ENCODE measurements around the gene IQCM. TPM values are rescaled to one million over a fixed set of nuclear protein-coding genes. Genes with fewer than 3 reads are reported as not detected.

The IQCM gene
- not detected for total RNA-seq

GRCh38 chr4:149815743-149816142, at the start of gene IQCM:
TSS of gene IQCM (minus strand) at chr4:149815843. CDS start at chr4:149742691, 73,152 bp downstream.
- Histone ChIP-seq H3K4me3 (replicated peaks in 1 of 3) (no peak within 1 kb of the TSS), H3K27me3 (no peaks in the 10 kb centered on the region), H3K9me3 (no peaks in the 10 kb centered on the region), H3K36me3 (no peaks in the 10 kb centered on the region), H3K27ac (no peak within 1 kb of the TSS), H3K4me1 (no peaks in the 10 kb centered on the region)
- TF ChIP-seq POLR2A (IDR thresholded peaks at IDR 0.05), result no peak
- TF ChIP-seq CTCF (IDR thresholded peaks at IDR 0.05), result no peak
- DNase-seq, result no peak
- WGBS, 2 donors, result 83 to 94% methylated on average over 1 of the region's 1 CpG
- intact Hi-C loops (cut with DNase I), result no loop called here

- Histone ChIP-seq H3K27me3 (no peaks in the 10 kb centered on the region), H3K27ac (no peak overlapping the region), H3K4me3 (replicated peaks in 1 of 3) (no peak overlapping the region), H3K4me1 (no peaks in the 10 kb centered on the region), H3K36me3 (no peaks in the 10 kb centered on the region), H3K9me3 (no peaks in the 10 kb centered on the region)
- intact Hi-C loops (cut with DNase I), result no loop called here
- WGBS, 2 donors, result 81 to 84% methylated on average over 3 of the region's 3 CpGs
- DNase-seq, result no peak
- no peak for TF ChIP-seq POLR2A (IDR thresholded peaks at IDR 0.05)
- TF ChIP-seq CTCF (IDR thresholded peaks at IDR 0.05), result no peak
These were observed 41.8 kb upstream of the IQCM start for GRCh38 chr4:149857446-149857845.

GRCh38 chr4:149845743-149846142, 30.1 kb upstream of the IQCM start:
- no peaks in the 10 kb centered on the region for H3K36me3 ChIP-seq
- no peaks in the 10 kb centered on the region for H3K27me3 ChIP-seq
- intact Hi-C loops (cut with DNase I), result no loop called here
- TF ChIP-seq CTCF (IDR thresholded peaks at IDR 0.05) (no peak), POLR2A (IDR thresholded peaks at IDR 0.05) (no peak)
- no peaks in the 10 kb centered on the region for H3K9me3 ChIP-seq
- no peak overlapping the region for H3K27ac ChIP-seq
- no peak overlapping the region for H3K4me3 ChIP-seq (replicated peaks in 1 of 3)
- H3K4me1 ChIP-seq, result no peaks in the 10 kb centered on the region
- DNase-seq, result no peak

GRCh38 chr4:149841686-149842085, 26.0 kb upstream of the IQCM start:
- H3K4me3 ChIP-seq (replicated peaks in 1 of 3), result no peak overlapping the region
- DNase-seq, result no peak
- no peak overlapping the region for H3K27ac ChIP-seq
- TF ChIP-seq POLR2A (IDR thresholded peaks at IDR 0.05) (no peak), CTCF (IDR thresholded peaks at IDR 0.05) (no peak)
- no peaks in the 10 kb centered on the region for H3K27me3 ChIP-seq
- 61 to 76% methylated on average over 1 of the region's 1 CpG for WGBS, 2 donors
- H3K4me1 ChIP-seq, result no peaks in the 10 kb centered on the region
- intact Hi-C loops (cut with DNase I), result no loop called here
- H3K36me3 ChIP-seq, result no peaks in the 10 kb centered on the region
- H3K9me3 ChIP-seq, result no peaks in the 10 kb centered on the region

- TF ChIP-seq CTCF (IDR thresholded peaks at IDR 0.05) (no peak), POLR2A (IDR thresholded peaks at IDR 0.05) (no peak)
- H3K4me3 ChIP-seq (replicated peaks in 1 of 3), result no peak overlapping the region
- DNase-seq, result no peak
- no peaks in the 10 kb centered on the region for H3K4me1 ChIP-seq
- WGBS, 2 donors, result 90 to 93% methylated on average over 1 of the region's 1 CpG
- intact Hi-C loops (cut with DNase I), result no loop called here
- no peaks in the 10 kb centered on the region for H3K36me3 ChIP-seq
- no peaks in the 10 kb centered on the region for H3K27me3 ChIP-seq
- H3K27ac ChIP-seq, result no peak overlapping the region
- H3K9me3 ChIP-seq, result no peaks in the 10 kb centered on the region
These were observed 22.4 kb upstream of the IQCM start for GRCh38 chr4:149838036-149838435.
